ENCODE data around the gene SYNGR3.
"Not testable (repeated sequence)": the region's sequence is repeated elsewhere in the genome, so short reads cannot be mapped to it uniquely, and the experiment has no call there.

- TF ChIP-seq CTCF, POLR2A (IDR thresholded peaks at IDR 0.05): not testable (repeated sequence)
Observed at GRCh38 chr16:1958143-1958491, 31.7 kb upstream of the SYNGR3 start.

Data from esophagus squamous epithelium (tissue), 4 donors.